Keratinocyte (primary cell): Measurements from ENCODE around the gene MTHFR.
"Not testable (repeated sequence)": the region's sequence is repeated elsewhere in the genome, so short reads cannot be mapped to it uniquely, and the experiment has no call there.

ENCODE experiments used
- CTCF ChIP-seq, 3 experiments: IDR thresholded peaks in 1 of 3; conservative IDR thresholded peaks in 1 of 3; optimal IDR thresholded peaks in 1 of 3; 2 replicates in 2 of 3; 3 replicates in 1 of 3; pipeline versions ENCODE3 to v1.5.1; 2011; ENCODE audit warnings: low read length in 3 of 3, mild to moderate bottlenecking in 3 of 3, moderate library complexity in 2 of 3, control low read depth in 1 of 3, inconsistent platforms in 1 of 3; ENCODE audit not compliant: insufficient read depth in 2 of 3; ENCODE audit errors: extremely low read depth in 1 of 3
- EZH2 ChIP-seq: IDR thresholded peaks from one replicate; pipeline ENCODE4 v1.6.1; 2012; ENCODE audit warnings: inconsistent platforms, mild to moderate bottlenecking, low read length, moderate library complexity

- TF ChIP-seq CTCF (optimal IDR thresholded peaks at IDR 0.05 in 1 of 3, IDR thresholded peaks at IDR 0.05 in 1 of 3, conservative IDR thresholded peaks at IDR 0.05 in 1 of 3; ENCODE audit: extremely low read depth in 1 of 3, insufficient read depth in 2 of 3, low read length in 3 of 3); EZH2: not testable (repeated sequence)
These were observed 1.7 kb downstream of the MTHFR start for GRCh38 chr1:11803924-11804665.
